HG03196 (cell line): Measurements from ENCODE around the gene GMDS.
A peak's percentile ranks its signal among the peaks of the same experiment; 100 is the strongest.
"Not testable (repeated sequence)": the region's sequence is repeated elsewhere in the genome, so short reads cannot be mapped to it uniquely, and the experiment has no call there.

Experiments
- ATAC-seq: cut with Tn5 transposase; IDR thresholded peaks from one replicate; pipeline ENCODE4 v1.9.1; 2021; ENCODE audit not compliant: unreplicated experiment

GMDS gene

DNA sequence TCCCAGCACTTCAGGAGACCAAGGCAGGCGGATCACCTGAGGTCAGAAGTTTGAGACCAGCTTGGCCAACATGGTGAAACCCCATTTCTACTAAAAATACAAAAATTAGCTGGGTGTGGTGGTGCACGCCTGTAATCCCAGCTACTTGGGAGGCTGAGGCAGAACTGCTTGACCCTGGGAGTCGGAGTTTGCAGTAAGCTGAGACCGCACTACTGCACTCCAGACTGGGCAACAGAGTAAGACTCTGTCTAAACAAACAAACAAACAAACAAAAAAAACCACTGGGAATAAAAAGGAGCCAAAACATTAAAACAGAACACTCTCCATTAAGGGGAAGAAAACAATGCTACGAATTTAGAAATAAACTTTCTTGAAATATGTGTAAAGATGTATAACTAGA lies 576.9 kb downstream of the GMDS start:
- not testable (repeated sequence) for ATAC-seq

DNA sequence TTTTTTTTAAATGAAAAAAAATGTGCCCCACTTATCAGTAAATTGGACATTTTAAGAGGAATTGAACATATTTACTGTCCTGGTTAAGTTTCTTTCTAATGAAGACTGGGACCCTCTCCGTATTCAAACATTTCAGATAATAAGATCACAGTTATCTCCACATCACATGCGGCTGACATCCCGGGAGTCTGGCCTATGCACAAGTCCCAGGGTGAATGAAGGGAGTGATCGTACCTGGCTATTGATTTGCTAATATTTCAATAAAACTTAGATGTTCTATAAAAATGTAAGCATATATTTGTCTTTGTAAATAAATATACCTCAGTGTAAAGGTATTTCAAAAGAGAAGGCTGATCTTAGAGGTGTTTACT lies 577.6 kb downstream of the GMDS start:
- no peak for ATAC-seq

- no peak for ATAC-seq
Measured at GRCh38 chr6:1667012-1667804, 578.2 kb downstream of the GMDS start.

GRCh38 chr6:1665214-1665613 lies 580.2 kb downstream of the GMDS start:
- ATAC-seq, result peak; percentile 89

DNA sequence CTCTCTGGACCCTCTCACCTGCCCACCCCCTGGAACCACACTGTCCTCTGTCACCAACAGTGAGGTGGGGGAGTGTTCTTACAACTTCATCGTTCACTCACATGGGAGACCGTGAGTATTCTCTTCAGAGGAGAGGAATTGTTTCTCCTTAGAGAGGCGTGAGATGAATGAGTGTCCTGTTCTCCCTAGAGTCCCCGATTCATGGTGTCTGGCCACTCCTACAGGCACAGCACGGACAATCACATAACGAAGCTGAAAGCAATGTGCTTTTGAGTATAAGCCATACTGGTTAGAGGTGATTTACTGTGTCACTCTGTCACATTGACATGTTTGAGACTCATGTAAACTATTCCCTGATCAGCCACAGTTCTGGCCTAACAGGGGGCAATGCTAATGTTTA lies 581.1 kb downstream of the GMDS start:
- no peak for ATAC-seq

DNA sequence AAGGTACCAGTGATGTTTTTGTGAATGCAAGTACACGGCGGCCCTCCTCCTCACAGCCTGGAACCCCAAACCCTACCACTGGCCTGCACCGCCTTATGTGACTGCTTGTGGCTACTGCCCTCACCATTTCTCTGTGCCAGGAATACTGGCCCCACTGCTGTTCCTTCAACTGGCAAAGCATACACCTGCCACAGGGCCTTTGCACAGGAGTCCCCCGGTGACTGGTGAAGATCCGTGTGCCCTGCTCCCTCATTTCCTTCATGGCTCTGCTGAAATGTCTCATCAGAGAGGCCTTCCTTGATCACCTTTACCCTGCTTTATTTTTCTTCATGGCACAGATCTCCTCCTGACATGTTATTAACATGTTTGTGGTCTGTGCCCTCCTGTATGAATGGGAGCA lies 581.9 kb downstream of the GMDS start:
- no peak for ATAC-seq

DNA sequence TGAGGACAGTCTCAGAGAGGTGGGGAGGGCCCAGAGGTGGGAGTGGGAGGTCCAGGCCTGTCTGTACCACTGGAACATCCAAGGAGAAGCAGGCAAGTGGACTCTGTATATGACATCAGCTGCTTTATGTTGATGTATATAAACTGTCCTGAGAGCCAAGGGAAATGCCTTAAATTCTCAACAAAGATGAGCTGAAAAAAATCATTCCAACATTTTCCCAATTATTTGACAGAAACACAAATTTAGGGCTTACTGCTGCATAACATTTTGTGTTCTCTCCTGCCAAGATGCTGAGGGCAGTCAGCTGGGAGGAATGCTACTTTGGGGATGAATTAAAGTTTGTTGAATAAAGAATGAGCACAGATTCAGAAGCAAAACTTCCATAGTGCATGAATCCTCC lies 582.9 kb downstream of the GMDS start:
- no peak for ATAC-seq

GRCh38 chr6:1659816-1660215 lies 585.6 kb downstream of the GMDS start:
- no peak for ATAC-seq

DNA sequence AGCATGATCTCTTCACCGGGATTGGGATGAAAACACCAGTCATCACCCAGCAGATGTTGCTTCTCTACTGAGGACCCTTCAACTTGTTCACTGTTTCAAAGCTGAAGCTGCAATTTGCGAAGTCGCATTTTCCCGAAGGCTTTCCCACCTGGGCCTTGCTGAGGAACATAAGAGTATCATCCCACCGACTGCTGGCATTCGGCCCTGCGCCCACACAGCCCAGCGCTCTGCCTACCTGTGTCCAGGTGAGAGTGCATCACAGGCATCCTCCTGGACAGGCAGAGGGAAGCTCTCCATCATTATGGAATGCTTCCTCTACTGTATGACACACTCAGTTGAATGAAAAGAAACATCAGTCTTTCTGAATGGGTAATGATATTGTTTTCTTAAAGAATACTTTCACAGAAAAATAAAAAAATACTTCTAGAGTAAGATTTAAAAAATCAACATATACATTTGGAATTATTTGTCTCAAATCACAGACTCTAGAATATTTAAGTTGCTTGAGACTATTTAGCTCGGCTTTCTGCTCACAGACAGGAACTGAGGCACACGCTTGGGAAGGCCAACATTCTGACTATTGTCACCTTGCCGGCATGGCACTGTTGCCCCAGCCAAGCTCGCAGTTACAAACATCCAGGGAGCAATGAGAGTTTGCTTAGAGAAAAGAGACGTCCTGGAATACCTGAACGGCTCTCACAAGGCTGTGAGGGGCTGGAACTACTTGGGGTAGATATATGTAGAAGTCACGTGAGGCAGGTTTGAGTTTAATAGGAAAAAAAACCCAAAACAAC lies 587.0 kb downstream of the GMDS start:
- no peak for ATAC-seq

- no peak for ATAC-seq
Measured at GRCh38 chr6:1657771-1658165, 587.6 kb downstream of the GMDS start.

DNA sequence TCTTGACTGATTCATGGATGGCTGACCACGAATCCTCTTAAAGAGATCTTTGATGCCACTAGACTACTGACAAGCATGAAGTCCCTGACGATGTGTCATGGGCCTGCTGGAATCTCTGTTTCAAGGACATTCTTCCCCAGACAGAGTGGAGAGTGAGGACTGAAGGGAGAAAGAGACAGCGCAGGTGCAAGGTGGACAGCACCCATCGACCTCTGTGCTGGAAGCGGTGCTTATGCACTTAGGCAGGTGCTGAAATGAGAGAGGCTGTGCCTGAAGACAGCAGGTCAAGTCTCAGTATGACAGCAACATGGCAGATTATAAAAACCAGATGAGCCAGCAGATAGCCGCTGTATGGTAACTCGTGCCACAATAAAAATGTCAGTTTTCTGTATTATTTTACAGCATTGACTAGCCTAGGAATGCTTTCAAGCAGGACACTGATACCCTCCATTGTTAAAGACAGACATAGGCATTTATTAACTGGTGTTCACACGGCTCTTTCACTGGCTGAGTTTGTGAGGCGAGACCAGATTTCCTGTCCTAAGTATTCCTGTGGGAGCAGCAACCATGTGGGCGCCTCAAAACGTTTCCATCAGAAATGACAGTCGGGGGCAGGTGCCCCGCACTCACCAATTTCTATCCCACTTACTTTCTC lies 588.2 kb downstream of the GMDS start:
- no peak for ATAC-seq

DNA sequence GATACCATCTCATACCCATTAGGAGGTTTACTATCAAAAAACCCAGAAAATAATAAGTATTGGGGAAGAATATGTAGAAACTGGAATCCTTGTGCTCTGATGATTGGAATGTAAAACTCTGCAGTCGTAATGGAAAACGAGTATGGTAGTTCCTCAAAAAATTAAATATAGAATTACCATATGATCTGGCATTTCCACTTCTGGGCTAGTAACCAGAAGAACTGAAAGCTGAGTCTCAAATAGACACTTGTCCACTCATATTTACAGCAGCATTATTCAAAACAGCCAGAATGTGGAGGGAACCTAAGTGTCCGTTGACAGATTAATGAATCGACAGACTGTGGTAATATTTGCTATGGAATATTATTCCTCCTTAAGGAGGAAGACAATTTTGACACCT lies 591.4 kb downstream of the GMDS start:
- ATAC-seq, result no peak

DNA sequence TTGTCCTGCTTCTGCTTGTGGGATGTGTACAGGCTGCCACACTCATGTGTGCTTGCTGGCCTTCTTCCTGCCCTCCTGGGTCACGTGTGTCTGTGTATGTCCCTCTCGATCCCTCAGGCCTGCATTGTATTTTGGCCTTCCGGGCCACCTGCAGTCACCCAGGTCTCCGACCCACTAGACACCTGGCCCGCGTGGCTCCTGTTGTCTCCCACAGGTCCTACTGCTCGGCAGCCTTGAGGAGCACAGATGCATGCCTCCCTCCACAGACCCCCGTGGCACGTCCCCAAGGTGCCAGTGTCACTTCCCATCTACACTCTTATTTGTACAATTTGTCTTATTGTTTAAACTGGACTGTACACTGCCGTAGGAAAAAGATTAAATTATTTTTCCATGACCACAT lies 592.6 kb downstream of the GMDS start:
- no peak for ATAC-seq

DNA sequence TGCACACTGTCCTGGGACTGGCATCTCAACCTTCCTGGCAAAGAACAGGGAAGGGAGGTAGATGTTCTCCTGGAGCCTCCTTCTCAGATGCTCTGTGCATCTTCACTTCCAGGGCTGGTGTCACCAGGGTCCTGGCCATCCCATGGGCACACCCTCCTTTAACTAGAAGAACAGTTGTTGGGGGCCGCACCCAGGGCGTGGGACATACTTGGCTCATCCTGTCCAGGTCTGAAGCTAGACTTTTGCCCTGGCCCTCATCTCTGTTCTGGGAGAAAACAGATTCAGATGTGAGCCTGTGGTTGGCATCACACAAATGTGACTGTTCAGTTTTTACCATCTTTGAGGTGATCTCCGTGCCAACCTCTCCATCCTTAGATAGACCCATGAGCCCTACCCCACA lies 594.0 kb downstream of the GMDS start:
- no peak for ATAC-seq

DNA sequence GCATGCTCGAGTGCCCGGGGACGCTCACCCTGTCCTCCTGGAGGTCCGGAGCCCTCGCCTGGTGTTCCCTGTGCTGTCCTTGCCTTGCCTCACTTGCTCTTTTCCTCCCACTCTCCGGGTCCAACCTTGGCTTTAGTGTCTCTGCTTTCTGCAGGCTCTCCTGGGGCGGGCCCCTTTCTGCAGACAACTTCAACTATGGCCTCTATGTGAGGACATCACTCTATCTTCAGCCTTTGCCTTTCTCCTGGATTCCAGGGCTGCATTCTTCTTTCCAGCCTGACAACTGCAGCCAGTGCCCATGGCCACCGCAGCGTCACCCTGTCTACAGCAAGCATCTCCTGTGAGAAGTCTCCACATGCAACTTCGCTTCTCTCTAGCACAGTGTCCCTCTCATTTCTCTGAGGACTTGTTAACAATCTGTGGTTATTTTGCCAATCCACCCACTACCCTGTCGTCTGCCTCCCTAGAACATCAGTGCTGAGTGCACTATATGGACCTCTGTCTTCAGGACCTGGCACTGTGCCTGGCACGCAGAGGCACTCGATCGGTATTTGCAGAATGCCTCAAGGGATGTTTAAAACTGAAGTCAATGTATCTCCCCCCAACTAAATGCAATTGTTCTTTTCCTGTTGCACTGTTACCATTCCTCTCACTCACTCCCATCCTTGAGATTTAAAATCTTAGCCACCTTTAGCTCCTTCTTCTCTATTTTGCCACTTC lies 599.8 kb downstream of the GMDS start:
- ATAC-seq, result no peak

DNA sequence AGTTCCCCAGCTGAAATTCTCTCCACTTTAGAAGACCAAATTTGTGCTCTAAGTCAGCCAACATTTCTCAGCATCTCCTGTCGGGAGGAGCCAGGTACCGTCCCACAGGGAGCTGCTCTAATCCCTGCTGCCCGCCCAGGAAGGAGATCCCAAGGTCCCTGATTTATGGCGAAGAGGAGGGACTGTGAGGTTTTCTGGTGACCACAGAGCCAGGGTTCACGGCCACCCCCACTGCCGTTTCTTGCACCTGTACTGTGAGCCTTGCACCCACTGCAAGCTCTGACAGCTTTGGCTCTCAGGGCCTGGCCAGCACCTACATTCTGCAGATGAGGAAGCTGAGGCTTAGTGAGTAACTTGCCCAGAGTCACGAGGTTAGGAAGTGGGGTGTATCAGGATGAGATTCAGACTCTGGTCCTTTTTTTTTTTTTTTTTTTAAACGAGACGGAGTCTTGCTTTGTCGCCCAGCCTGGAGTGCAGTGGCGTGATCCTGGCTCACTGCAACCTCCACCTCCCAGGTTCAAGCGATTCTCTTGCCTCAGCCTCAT lies 600.8 kb downstream of the GMDS start:
- ATAC-seq, result no peak

- no peak for ATAC-seq
Measured at GRCh38 chr6:1643830-1644445, 601.5 kb downstream of the GMDS start.

- ATAC-seq, result no peak
Measured at GRCh38 chr6:1643111-1643510, 602.3 kb downstream of the GMDS start.

DNA sequence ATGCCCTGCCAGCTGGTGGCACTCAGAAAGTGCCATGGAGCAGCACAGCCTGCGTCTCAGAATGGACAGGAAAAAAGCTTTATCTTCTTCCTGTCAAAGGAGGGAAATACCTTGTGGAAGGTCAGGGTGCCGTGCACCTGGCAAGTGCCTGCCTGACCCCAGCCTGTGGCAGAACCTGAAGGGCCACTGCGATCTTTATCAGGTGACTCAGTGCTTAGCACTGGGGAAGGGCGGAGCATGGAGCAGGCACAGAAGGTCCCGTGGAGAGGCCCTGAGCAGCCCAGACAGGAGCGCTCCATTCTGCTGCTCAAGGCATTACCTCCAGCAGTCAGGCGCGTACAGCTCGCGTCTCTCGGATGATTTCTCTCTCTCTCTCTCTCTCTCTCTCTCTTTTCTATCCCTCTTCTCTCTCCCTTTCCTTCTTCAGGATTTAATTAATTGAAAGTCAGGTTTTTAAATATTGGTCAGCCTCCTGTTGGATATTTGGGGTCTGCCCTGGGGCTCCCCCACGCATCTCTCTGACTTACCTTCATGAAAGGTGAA lies 604.0 kb downstream of the GMDS start:
- ATAC-seq, result no peak

GRCh38 chr6:1640476-1640875 lies 604.9 kb downstream of the GMDS start:
- ATAC-seq, result no peak
